Loucy (cell line): Measurements from ENCODE around the gene MGMT.

Source experiments
- CTCF ChIP-seq: fragments of 200-600 bp; sonication (generic); conservative IDR thresholded peaks from 2 replicates; pipeline ENCODE4 v1.5.1; 2014; ENCODE audit warnings: mild to moderate bottlenecking, antibody characterized with exemption, low read length
- EZH2phosphoT487 ChIP-seq: fragments of 200-600 bp; IDR thresholded peaks from 2 replicates; pipeline ENCODE4 v1.6.1; 2018; ENCODE audit warnings: antibody characterized with exemption, mild to moderate bottlenecking, moderate library complexity, borderline replicate concordance

GRCh38 chr10:129694691-129695243, 227.7 kb downstream of the MGMT start:
- no peak for TF ChIP-seq CTCF
- no peak for TF ChIP-seq EZH2phosphoT487
